ENCODE results near the gene CARS2.

DNA sequence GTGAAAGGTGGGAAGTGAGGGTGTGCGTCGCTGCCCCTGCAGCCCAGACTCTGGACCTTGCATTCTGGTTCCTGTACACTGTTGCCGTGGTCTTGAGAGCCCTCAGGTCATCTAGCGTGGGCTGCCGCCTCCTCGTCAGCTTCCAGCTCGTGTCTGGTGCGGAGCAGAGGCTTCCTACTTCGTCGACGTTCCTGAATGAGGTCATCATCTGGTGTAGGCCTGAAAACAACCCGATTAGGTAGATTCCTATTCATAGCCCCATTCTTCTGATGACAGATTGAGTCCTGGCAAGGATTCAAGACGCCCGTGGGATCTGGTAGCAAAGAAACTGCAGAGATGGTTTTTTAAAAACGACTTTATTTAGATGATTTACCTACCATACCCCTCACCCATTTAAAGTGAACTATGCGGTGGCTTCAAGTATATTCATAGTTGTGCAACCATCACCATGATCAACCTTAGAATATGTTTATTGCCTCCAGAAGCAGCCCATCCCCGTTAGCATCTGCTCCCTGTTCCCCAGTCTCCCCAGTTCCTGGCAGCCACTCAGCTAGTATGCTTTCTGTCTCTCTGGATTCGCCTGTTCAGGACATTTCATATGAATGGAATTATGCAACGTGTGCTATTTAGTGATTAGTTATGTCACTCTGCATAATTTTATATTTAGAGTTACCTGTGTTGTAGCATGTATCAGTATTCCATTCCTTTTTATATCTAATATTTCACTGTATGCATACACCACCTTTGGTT is 76.8 kb downstream of the CARS2 start:
- TF ChIP-seq, protein P1, sequence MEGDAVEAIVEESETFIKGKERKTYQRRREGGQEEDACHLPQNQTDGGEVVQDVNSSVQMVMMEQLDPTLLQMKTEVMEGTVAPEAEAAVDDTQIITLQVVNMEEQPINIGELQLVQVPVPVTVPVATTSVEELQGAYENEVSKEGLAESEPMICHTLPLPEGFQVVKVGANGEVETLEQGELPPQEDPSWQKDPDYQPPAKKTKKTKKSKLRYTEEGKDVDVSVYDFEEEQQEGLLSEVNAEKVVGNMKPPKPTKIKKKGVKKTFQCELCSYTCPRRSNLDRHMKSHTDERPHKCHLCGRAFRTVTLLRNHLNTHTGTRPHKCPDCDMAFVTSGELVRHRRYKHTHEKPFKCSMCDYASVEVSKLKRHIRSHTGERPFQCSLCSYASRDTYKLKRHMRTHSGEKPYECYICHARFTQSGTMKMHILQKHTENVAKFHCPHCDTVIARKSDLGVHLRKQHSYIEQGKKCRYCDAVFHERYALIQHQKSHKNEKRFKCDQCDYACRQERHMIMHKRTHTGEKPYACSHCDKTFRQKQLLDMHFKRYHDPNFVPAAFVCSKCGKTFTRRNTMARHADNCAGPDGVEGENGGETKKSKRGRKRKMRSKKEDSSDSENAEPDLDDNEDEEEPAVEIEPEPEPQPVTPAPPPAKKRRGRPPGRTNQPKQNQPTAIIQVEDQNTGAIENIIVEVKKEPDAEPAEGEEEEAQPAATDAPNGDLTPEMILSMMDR (conservative IDR thresholded peaks at IDR 0.05; ENCODE audit: low read depth, low read length), result no peak
- TF ChIP-seq EZH2phosphoT487 (IDR thresholded peaks at IDR 0.05; ENCODE audit: borderline replicate concordance, low read length), result no peak
